ENCODE data around the gene TRPV6.

DNA sequence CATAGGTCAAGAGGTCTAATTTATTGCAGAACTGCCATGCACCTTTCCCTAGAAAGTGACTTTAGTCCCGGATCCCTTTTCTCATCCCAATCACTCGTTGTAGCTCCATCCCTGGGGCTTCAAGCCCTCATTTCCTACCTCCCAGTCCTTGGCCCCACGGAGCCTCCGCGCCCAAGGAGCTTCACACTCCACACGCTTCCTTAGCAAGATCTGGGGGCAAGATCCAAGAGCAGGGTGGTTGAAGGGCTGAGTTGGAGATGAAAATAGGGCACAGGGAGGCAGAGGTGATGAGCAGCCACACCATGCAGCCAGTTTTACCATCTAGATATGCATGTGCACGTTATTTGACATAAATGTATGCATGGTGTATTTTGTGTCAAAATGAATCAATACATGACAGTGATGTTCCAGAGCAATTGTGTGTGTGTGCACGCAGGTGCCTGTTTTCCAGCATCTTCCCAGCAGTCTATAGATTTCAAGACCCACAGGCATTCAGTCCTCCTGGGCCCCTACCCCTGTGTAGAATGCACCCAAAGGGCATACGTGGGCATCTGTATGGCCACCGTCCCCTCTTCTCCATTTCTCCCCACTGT is 6.0 kb upstream of the TRPV6 start:
- TF ChIP-seq, protein P1, sequence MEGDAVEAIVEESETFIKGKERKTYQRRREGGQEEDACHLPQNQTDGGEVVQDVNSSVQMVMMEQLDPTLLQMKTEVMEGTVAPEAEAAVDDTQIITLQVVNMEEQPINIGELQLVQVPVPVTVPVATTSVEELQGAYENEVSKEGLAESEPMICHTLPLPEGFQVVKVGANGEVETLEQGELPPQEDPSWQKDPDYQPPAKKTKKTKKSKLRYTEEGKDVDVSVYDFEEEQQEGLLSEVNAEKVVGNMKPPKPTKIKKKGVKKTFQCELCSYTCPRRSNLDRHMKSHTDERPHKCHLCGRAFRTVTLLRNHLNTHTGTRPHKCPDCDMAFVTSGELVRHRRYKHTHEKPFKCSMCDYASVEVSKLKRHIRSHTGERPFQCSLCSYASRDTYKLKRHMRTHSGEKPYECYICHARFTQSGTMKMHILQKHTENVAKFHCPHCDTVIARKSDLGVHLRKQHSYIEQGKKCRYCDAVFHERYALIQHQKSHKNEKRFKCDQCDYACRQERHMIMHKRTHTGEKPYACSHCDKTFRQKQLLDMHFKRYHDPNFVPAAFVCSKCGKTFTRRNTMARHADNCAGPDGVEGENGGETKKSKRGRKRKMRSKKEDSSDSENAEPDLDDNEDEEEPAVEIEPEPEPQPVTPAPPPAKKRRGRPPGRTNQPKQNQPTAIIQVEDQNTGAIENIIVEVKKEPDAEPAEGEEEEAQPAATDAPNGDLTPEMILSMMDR (IDR thresholded peaks at IDR 0.05; ENCODE audit: poor library complexity), result no peak
- TF ChIP-seq EZH2phosphoT487 (IDR thresholded peaks at IDR 0.05; ENCODE audit: low read depth, severe bottlenecking, unreplicated experiment) (no peak), EZH2 (IDR thresholded peaks at IDR 0.05; ENCODE audit: borderline replicate concordance) (no peak)
